Measurements from ENCODE around the gene PDE11A. TPM values are rescaled to one million over a fixed set of nuclear protein-coding genes. Genes with fewer than 3 reads are reported as not detected.

The PDE11A gene
- total RNA-seq, 2 donors from 2014 or later = 1.1 to 1.4 TPM

DNA sequence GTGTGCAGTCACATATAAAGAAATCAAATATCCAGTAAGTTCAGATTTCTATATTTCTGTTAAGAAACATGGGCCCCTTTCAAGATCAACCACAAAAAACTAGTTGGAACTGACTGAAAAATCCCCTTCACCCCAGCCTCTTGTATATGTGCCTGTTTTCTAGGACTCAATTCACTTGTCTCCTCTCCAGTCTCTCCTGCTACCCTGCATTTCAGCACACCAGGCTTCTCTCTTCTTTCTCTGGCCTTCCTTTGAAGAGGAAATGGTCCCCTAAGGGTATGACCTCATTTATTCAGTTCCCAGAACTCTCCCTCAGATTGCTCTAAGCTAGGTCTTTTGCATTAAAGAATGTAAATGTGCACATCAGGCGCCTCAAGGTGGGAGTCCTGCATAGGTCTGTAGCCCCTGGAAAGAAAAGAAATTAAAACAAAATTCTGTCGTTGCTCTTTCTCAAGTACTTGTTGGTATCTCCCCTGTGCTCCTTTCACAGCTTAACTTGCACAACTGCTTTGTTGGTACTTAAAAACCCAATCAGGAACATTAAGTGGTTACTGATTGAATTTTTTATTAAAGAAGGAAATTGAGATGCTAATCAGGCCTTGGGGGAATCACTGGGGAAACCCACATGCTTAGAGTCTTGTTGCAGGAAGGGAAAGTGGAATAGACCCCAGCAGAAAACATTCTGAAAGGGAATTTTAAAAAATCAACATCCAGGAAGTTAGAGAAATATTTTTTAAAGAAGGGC, 401.6 kb downstream of the PDE11A start:
- intact Hi-C loops (cut with DNase I) = no loop called here
- DNase-seq (ENCODE audit: low spot score) = no peak

- intact Hi-C loops (cut with DNase I) = no loop called here
These were observed 402.8 kb downstream of the PDE11A start for GRCh38 chr2:177669625-177670330.

GRCh38 chr2:177669201-177669600, 403.4 kb downstream of the PDE11A start:
- no peak for DNase-seq (ENCODE audit: low spot score)
- intact Hi-C loops (cut with DNase I) = no loop called here

More at GRCh38 chr2:177669625-177670330, 402.8 kb downstream of the PDE11A start:
- DNase-seq (ENCODE audit: low spot score) = no peak

DNA sequence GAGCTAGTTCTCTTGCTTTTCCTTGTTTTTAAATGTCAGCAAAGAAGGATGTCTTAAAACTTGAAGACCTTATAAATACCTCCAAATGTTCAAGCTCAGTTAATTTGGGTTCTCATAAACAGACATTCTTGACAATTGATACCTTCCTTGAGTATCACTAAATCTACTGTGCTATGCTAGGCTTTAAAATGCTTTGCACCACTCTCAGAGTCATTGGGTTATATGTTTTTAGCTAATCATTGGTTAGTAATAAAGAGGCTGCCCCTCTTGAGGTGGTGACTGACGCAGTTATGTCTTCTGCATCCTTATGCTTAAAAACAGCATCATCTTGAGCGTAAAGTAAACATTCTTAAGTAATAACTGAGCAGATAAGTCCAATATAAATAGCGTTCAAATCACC, 404.0 kb downstream of the PDE11A start:
- intact Hi-C loops (cut with DNase I) = no loop called here
- no peak for DNase-seq (ENCODE audit: low spot score)

GRCh38 chr2:177667626-177668025, 405.0 kb downstream of the PDE11A start:
- DNase-seq (ENCODE audit: low spot score) = no peak
- intact Hi-C loops (cut with DNase I) = no loop called here

DNA sequence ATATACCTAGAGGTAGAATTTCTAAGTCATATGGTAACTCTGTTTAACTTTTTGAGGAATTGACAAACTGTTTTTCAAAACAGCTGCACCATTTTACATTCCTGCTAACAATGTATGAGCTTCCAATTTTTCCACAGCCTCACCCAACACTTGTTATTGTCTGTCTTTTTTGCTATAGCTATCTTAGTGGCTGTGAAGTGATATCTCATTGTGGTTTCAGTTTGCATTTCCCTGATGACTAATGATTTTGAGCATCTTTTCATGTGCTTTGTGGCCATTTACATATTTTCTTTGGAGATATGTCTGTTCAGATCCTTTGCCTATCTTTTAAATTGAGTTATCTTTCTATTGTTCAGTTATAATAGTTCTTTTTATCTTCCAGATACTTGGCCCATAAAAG, 406.2 kb downstream of the PDE11A start:
- intact Hi-C loops (cut with DNase I) = no loop called here

DNA sequence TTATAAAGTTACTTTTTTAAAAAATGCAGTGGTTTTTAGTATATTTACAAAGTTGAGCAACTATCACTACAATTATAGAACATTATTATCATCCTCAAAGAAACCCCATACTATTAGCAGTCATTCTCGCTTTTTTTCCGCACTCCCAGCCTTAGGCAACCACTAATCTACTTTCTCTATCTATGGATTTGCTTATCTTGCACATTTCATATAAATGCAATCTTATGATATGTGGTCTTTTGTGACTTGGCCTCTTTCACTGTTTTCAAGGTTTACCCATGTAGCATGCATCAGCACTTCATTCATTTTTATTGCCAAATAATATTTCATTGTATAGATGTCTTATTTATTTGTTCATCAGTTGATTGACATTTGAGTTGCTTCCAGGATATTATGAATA, 406.6 kb downstream of the PDE11A start:
- DNase-seq (ENCODE audit: low spot score) = no peak
- intact Hi-C loops (cut with DNase I) = no loop called here

More for the DNA sequence above, 406.2 kb downstream of the PDE11A start:
- DNase-seq (ENCODE audit: low spot score) = no peak

GRCh38 chr2:177665328-177665727, 407.2 kb downstream of the PDE11A start:
- no peak for DNase-seq (ENCODE audit: low spot score)
- intact Hi-C loops (cut with DNase I) = no loop called here

GRCh38 chr2:177662895-177663294, 409.7 kb downstream of the PDE11A start:
- intact Hi-C loops (cut with DNase I) = no loop called here

GRCh38 chr2:177660742-177661141, 411.8 kb downstream of the PDE11A start:
- intact Hi-C loops (cut with DNase I) = no loop called here
- no peak for DNase-seq (ENCODE audit: low spot score)

More at GRCh38 chr2:177662895-177663294, 409.7 kb downstream of the PDE11A start:
- DNase-seq (ENCODE audit: low spot score) = no peak

GRCh38 chr2:177658309-177658708, 414.3 kb downstream of the PDE11A start:
- no peak for DNase-seq (ENCODE audit: low spot score)
- intact Hi-C loops (cut with DNase I) = loop anchor here in 1 of 2 donors (1.0 kb wide), 1 partner anchor 48 kb away; no protein-coding TSS in a partner anchor

GRCh38 chr2:177651833-177652232, 420.7 kb downstream of the PDE11A start:
- no peak for DNase-seq (ENCODE audit: low spot score)
- intact Hi-C loops (cut with DNase I) = no loop called here

DNA sequence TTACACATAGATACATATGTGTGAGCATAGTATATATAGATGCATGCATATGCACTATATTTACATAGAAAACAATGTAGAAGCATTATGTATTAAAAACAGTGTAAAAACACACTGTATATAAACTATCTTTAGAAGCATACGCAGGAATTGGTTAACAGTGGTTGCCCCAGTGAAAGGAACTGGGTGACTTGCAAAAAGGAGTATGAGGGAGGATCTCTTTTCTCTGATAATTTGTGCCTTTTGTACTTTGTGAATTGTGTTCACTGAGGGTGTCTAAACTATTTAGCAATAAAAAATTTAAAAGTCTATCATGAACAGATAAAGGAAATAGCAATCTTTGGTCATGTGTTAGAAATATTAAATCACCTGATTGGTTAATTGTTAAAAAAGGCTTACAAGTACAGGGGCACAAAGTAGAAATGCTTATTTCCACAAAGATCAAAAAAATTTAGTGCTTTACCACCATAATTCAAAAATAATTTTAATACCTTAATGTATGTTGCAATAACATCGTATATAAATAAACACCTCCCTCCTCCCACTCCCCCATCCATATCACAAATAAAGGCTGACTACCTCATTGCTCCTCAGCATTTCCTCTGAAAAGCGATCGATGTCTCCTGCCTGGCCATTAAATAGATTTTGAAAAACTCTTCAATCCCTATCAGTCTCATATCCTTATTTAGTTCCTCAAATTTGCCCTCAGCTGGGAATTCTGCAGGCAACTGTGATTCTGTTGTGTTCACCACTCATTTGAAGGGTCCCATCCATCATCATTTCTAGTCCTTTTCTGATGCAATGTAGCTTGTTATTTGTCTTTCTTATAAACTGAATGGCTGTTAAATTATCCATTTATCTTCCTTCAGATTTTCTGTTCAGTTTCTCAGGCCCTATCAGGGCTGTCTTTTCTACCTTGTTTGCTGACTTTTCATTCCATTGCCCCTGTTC, 422.7 kb downstream of the PDE11A start:
- intact Hi-C loops (cut with DNase I) = no loop called here
- no peak for DNase-seq (ENCODE audit: low spot score)

DNA sequence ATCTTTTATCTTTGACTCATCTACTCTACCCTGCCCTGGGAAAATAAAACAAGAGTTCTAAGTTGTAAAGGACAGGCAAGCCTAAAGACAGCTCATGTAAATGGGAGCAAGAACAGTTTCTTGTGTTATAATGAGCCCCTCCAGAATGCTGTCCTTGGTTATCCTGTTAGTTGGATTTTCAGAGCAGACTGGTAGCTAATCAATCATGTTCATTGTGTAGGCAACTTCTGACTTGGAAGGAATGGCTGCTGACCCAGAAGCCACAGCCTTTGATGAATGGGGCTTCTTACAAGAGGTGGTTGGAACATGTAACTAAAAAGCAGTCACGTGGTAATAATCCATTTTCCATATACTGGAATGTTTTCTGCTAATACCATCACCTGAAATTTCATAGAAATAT, 425.8 kb downstream of the PDE11A start:
- intact Hi-C loops (cut with DNase I) = no loop called here
- DNase-seq (ENCODE audit: low spot score) = no peak

GRCh38 chr2:177646241-177646640, 426.3 kb downstream of the PDE11A start:
- no peak for DNase-seq (ENCODE audit: low spot score)
- intact Hi-C loops (cut with DNase I) = no loop called here

DNA sequence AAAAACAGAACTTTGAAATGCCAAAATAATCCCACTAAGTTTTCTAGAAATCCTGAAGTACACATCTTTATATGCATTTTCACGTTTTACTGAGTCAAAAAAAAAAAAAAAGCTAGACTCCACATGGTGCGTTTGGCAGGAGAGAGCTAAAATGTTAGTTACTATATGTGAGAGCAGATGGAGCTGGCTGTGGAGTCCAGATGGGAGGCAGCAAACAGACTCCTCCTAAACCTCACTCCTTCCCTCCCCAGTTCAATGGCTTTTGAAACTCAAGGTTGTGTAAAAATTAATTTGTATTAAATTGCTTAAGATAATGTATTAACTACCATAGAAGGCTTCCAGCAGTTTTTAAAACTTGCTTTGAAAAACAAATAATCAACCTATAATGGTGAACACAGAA, 431.2 kb downstream of the PDE11A start:
- intact Hi-C loops (cut with DNase I) = no loop called here
- DNase-seq (ENCODE audit: low spot score) = no peak

DNA sequence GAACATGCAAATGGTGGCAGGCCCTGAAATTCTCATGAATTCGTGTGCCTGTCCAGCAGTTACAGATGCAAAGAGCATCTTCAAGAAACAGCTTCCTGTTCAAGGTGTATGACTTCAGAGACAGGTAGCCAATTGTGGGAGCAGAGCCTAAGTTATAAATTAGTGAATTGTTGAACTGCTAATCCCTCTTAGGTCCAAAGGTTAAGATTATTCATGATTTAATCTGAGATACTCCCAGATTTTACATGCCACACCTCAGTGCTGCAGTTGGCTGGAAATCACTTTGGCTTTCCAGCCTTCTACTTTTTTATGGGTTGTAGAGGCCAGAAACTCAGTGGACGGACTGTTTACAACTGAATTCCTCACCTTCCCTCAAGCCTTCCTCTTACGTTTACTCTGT, 432.2 kb downstream of the PDE11A start:
- DNase-seq (ENCODE audit: low spot score) = no peak
- intact Hi-C loops (cut with DNase I) = no loop called here

- DNase-seq (ENCODE audit: low spot score) = no peak
- intact Hi-C loops (cut with DNase I) = no loop called here
These were observed 433.2 kb downstream of the PDE11A start for GRCh38 chr2:177639262-177639914.

DNA sequence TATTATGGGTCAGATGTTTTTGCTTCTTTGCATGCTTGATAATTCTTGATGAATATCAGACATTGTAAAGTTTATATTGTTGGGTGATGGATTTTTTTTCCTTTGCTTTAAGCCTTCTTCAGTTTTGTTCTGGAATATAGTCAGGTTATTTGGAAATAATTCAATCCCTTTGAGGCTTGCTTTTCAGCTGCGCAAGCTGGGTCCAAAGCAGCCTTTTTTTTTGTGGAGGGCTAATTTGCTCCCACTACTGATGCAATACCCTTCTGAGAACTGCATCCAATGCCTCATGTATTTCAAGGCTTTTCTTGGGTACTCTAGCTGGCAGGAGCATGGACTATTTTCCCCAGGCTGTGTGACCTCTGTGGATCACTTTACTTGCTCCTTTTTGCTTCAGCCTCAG, 434.1 kb downstream of the PDE11A start:
- no peak for DNase-seq (ENCODE audit: low spot score)
- intact Hi-C loops (cut with DNase I) = no loop called here
